ENCODE data around the gene SH3GL2.
"Not testable (repeated sequence)": the region's sequence is repeated elsewhere in the genome, so short reads cannot be mapped to it uniquely, and the experiment has no call there.

Gene SH3GL2

GRCh38 chr9:17757816-17758215 lies 178.9 kb downstream of the SH3GL2 start:
- DNase-seq = no peak

DNA sequence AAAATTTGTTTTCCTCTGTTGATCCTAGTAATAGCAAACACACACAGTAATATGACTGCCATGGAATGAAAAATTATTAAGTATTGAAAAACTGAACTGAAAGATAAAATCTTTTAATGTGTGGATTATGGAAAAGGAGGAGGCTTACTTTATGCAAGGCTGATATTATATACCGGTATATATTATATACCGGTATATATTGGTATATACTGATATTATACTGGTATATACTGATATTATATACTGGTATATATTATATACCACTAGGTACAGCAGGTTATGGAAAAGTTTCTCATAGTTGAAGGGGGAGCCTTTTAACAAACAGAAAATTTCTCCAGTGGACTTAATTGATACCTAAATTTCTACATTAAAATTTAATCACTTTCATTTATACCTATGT lies 181.4 kb downstream of the SH3GL2 start:
- no peak for DNase-seq

DNA sequence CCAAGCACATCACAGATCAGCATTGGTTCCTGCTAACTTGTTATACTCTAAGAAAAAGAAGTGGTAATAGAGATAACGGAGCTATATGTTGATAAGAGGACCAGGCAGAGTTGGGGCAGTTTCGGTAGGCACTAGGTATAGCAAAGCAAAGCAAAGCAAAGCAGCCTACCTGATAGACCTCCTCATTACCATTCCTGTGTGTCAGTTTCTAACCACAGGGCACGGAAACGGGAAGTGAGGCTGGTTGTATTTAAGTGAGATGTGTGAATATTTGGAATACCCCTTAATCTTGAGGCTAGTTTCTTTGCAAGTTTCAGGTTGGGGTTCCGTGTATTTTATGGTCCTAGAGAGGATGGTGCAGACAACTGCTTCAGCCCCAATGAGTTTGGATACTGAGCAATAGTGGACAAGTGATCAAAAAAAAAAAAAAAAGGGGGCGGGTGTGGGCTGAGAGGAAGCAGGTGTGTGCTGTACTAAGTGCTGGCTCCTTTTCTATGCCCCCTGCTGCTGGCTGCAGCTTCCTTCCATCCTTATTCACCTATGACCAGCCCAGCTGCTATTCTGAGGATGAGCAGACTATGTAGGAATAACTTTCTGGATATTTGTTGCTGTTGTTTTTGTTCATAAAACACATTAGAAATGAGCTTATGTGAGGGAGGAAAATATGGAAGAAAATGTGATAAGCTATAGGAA lies 183.3 kb downstream of the SH3GL2 start:
- peak in 1 of 14 donors; percentile 45 for DNase-seq

GRCh38 chr9:17764306-17764705 lies 185.4 kb downstream of the SH3GL2 start:
- DNase-seq = no peak

DNA sequence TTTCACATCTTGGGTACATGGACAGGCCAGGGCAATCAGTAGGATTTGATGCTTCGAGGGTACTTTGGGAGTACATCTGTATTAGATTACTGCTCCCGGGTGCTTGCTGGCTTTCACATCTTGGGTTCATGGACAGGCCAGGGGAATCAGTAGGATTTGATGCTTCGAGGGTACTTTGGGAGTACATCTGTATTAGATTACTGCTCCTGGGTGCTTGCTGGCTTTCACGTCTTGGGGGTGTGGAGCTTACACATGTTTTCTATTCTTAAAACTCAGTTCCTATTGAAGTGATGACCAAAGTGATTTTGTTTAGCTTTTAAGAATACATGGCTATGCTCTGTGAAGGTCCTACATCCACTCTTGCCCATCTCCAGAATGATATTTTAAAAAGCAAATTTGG lies 186.3 kb downstream of the SH3GL2 start:
- DNase-seq = not testable (repeated sequence)

DNA sequence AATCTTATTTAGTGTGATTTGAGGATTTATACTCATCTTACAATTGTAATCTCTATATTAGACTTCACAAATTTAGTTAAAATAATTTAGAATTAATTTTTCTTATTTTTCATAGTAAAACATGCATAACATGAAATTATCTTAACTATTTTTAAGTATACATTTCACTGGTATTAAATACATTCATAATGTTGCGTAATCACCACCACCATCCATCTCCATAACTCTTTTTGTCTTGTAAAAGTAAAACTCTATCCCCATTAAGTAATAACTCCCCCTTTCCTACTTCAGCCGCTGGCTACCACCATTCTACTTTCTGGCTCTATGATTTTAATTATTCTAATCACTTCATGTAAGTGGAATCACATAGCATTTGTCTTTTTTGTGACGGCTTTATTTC lies 193.4 kb downstream of the SH3GL2 start:
- DNase-seq = no peak

DNA sequence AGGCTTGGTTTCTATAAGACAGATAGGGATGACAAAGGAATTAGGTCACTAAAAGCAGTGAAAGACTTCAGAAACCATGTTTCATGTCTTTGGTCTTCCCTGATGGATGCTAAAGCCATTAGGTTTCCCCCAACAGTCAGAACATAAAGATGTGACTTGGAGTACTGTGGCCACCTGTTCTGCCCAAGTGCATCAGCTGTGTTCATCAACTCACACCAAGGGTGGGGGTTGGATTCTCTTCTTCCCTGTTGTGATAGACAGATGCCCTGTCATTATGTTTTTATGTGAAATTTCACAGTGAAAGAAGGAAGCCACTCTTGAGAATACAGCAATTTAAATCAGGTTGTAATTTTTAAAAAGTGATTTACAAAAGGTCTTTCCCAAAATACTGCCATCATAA lies 196.8 kb downstream of the SH3GL2 start:
- DNase-seq = peak in 1 of 14 donors; percentile 78

GRCh38 chr9:17776735-17777134 lies 197.9 kb downstream of the SH3GL2 start:
- DNase-seq = peak in 9 of 14 donors; percentile 25 to 80 (median 49)

DNA sequence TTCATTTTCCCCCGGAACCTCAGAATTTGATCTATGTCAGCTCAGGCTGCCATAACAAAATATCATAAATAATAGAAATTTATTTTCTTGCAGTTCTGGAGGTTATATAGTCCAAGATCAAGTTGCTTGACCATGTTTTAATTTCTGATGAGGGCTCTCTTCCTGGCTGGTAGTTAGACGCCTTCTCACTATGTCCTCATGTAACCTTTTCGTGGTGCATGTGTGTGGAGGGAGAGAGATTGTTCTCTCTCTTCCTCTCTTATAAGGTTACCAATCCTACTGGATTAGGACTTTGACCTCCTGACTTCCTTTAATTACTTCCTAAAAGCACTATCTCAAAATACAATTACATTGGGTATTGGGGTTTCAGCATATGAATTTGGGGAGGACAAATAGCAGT lies 198.6 kb downstream of the SH3GL2 start:
- no peak for DNase-seq

DNA sequence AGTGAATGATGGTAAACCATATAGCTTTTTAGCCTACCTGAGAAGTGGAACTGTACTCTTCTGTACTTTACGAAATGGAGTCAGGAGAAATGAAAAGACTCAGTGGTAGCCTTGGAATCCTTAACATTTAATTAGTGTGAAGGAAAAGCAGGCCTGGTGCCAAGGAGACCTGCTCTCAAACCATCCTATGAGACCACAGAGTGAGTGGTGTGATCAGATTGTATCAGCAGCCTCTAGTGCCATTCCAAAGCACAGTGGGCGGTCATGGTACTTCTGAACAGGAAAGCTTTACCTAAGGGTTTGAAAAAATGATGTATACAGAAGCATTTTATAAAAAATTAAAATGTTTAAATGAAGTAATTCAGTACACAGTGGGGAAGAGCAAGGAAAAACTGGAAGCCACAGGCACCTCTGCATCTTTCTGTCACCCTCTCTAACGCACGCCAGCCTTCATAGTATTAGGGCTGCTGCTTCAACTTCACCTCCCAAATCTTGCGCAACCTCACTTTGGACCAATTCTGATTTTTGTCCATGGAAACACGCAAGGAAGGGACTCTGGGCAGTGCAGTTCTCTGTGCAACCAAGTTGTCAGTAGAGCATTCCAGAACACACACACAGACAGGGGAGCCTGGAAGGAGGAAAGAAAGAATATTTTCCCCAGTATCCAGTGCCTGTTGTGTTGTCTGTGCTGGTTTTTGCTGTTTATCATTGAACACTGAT lies 203.7 kb downstream of the SH3GL2 start:
- DNase-seq = peak in 3 of 14 donors; percentile 3 to 4 (median 3)

GRCh38 chr9:17783227-17783626 lies 204.4 kb downstream of the SH3GL2 start:
- DNase-seq = no peak

GRCh38 chr9:17789316-17789715 lies 210.4 kb downstream of the SH3GL2 start:
- no peak for DNase-seq

DNA sequence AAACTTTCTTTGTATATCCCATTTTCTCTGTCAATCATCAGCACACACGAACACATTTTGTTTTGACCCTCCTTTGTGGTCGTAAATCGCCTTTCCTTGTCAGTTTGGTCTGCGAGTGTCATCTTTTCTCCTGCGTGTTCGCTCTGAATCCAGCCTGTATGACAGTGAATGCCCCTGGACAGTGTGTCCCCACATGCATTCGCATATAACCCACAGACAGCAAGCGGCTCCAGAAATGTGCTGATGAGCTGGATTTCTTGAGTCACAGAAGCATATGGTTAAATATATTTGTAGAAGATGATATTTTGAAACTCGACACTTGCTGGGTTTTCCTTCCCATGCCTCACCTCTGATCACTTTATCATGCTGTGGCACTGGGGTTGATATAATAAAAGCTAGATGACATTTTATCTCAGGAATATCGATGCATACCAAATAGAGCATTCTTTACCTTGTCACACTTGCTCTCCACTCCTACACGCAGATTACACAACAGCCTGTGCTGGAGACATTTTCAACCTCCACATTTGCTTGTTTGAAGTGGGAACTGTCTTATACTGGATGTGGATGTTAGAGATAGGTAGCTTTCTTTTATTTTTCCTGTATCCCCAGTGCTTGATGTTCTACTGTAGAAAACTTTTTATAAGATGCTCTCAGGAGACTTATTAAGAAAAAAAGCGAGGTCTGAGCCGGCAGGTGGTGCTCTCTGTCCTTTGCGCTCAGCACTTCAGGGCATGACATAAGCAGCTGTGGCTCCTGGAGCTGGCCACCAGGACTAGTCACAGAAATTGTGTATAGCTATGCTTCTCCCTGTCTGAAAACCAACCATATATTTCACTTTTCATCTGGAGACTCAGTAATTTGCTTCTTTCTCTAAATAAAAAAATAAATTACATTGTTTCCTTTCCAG lies 215.1 kb downstream of the SH3GL2 start:
- no peak for DNase-seq

- DNase-seq = no peak
These were observed 216.9 kb downstream of the SH3GL2 start for GRCh38 chr9:17795744-17796143.

GRCh38 chr9:17799369-17799768 lies 220.5 kb downstream of the SH3GL2 start:
- DNase-seq = no peak

GRCh38 chr9:17800418-17800817 lies 221.6 kb downstream of the SH3GL2 start:
- DNase-seq = no peak

DNA sequence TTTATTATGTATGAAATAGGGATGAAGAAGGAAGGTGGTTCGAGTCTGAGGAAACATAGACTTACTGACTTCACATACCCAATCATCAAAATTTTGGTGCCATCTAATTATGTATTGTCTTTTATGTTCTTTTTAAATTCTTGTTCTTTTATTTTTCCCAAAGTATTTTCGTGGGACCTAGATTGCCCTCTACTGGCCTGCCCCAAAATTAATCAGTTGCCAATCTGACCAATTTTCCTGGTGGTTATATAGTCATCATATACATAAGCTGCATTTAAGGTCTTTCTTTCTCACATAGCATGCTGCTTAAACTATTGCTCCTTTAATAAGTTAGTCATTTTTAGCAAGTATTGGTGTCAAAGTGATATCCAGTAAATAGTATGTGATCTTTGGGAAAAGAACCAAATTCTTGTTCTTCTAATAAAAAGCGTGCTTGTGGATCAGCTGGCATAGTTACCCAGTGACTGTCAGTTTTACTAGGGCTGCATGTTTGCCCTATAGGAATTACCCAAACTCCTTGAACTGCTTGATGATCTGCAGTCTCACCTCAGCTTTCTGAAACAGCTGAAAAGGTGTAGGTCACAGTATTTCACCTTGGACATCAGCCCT lies 223.5 kb downstream of the SH3GL2 start:
- DNase-seq = peak in 1 of 14 donors; percentile 37

DNA sequence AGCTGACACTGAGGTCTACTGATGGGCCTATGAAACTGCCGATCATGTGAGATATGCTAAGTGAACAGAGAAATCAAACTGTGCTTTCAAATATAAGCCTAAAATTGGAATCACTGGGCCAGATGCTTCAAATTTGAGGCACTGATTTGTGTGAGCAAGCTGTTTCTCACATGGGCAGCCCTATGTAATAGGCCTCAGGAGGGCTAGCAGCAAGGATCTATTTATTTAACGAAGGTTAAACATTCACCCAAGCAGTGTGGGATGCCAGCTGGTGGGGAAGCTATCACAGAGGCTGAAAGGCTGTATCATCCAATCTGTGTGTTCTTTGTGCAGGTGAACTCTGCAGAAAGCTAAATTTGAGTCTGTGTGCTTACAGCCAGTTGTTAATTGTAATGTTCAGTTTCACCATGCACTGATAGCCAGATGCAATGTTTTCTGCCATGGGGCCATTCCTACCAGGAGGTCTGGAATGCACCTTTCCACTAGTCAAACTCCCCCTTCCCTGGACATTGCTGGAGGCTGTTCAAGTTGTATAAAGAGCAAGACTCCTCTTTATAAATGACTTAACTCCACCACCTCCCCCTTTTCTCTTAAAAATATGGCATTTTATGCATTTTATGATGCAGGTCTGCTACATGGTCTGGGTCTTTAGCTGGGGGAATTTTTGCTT lies 228.9 kb downstream of the SH3GL2 start:
- DNase-seq = no peak

- no peak for DNase-seq
These were observed 231.5 kb downstream of the SH3GL2 start for GRCh38 chr9:17810317-17810716.

DNA sequence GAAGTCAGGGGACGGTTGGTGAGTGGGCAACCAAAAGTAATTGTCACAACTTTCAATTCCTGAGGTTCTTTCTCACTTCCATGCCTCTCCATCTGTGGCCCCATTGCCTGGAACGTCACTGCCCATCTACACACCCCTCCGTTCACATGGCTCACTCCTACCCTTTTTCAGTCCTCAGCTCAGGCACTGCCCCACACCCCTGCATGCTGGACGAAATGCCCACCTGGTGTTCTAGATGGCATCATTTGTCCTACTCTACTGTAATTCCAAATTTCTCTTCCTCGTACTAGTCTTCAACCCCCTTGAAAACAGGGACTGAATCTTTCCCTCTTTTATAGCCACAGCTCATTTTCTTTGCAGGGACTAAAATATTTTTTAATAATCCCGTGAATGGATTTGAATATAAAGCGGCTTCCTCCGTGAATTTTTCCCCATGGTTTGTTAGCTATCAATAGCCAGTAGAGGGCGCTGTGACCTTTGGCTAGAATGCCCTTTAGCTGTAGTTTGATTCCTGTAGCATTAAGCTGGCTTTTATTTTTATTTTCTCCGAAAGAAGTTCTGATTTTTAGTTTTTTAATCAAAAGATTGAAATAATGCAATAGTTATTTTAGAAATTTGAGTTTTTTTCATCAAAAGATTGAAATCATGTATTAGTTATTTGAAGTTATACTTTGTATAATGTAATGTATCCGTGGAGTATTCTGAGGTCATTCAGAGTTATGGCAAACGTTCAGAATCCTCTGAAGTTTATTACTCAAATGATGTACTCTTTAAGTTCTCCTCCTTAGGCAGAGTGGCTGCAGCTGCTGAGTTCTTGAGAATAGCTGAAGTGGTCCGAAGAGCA lies 232.1 kb downstream of the SH3GL2 start:
- DNase-seq = peak in 6 of 14 donors; percentile 1 to 50 (median 17)

DNA sequence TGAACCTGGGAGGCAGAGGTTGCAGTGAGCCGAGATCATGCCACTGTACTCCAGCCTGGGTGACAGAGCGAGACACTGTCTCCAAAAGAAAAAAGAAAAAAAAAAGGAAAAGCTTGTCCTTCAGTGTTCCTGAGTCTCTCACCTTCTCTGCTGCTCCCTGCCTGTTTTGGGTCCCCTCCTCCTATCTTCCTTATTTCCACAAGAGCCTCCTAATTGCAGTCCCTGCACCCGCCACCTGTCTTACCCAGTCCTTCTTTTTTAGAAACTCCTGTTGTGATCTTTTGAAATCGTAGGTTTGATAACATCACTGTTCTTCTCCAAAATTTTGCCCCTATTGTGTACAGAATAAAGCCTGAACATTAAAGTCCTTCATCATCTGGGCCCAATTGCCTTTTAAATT lies 234.9 kb downstream of the SH3GL2 start:
- no peak for DNase-seq
